OCI-LY1 (cell line): ENCODE results near the gene SPRY2.

Experiments
- EZH2 ChIP-seq: fragments of 200-600 bp; sonication (generic), shearing (Covaris generic); IDR thresholded peaks from 2 replicates; pipeline ENCODE4 v1.8.0; 2017; ENCODE audit warnings: borderline replicate concordance, mixed run types, mild to moderate bottlenecking, antibody characterized with exemption, low read length, moderate library complexity, mixed read lengths
- TF ChIP-seq, protein P1 (sequence below): fragments of 200-600 bp; sonication (generic), shearing (Covaris generic); IDR thresholded peaks from 2 replicates; pipeline ENCODE4 v1.5.1; 2017; ENCODE audit warnings: mild to moderate bottlenecking, antibody characterized with exemption, low read length, moderate library complexity, mixed read lengths

- TF ChIP-seq, protein P1, sequence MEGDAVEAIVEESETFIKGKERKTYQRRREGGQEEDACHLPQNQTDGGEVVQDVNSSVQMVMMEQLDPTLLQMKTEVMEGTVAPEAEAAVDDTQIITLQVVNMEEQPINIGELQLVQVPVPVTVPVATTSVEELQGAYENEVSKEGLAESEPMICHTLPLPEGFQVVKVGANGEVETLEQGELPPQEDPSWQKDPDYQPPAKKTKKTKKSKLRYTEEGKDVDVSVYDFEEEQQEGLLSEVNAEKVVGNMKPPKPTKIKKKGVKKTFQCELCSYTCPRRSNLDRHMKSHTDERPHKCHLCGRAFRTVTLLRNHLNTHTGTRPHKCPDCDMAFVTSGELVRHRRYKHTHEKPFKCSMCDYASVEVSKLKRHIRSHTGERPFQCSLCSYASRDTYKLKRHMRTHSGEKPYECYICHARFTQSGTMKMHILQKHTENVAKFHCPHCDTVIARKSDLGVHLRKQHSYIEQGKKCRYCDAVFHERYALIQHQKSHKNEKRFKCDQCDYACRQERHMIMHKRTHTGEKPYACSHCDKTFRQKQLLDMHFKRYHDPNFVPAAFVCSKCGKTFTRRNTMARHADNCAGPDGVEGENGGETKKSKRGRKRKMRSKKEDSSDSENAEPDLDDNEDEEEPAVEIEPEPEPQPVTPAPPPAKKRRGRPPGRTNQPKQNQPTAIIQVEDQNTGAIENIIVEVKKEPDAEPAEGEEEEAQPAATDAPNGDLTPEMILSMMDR, result no peak
- TF ChIP-seq EZH2, result no peak
Measured at GRCh38 chr13:80309926-80310325, 31.0 kb downstream of the SPRY2 start.
